GM19438 (cell line): Measurements from ENCODE around the gene ZFAND3.
"Not testable (repeated sequence)": the region's sequence is repeated elsewhere in the genome, so short reads cannot be mapped to it uniquely, and the experiment has no call there.

Experiments used
- ATAC-seq: cut with Tn5 transposase; IDR thresholded peaks from one replicate; pipeline ENCODE4 v1.9.1; 2021; ENCODE audit warnings: low read depth; ENCODE audit not compliant: unreplicated experiment

ZFAND3 gene

GRCh38 chr6:37862430-37862829, 42.9 kb downstream of the ZFAND3 start:
- no peak for ATAC-seq

GRCh38 chr6:37862992-37863391, 43.5 kb downstream of the ZFAND3 start:
- no peak for ATAC-seq

GRCh38 chr6:37864250-37864649, 44.7 kb downstream of the ZFAND3 start:
- ATAC-seq, result no peak

- no peak for ATAC-seq
Observed at GRCh38 chr6:37865504-37865903, 46.0 kb downstream of the ZFAND3 start.

GRCh38 chr6:37866590-37867507, 47.3 kb downstream of the ZFAND3 start:
- ATAC-seq, result no peak

GRCh38 chr6:37867756-37868446, 48.4 kb downstream of the ZFAND3 start:
- ATAC-seq, result no peak

GRCh38 chr6:37868447-37868825, 48.9 kb downstream of the ZFAND3 start:
- no peak for ATAC-seq

- ATAC-seq, result no peak
Observed at GRCh38 chr6:37871616-37872372, 52.3 kb downstream of the ZFAND3 start.

GRCh38 chr6:37872373-37872745, 52.8 kb downstream of the ZFAND3 start:
- ATAC-seq, result no peak

GRCh38 chr6:37874726-37875125, 55.2 kb downstream of the ZFAND3 start:
- ATAC-seq, result no peak

- ATAC-seq, result no peak
Observed at GRCh38 chr6:37875561-37876309, 56.2 kb downstream of the ZFAND3 start.

GRCh38 chr6:37876843-37877242, 57.3 kb downstream of the ZFAND3 start:
- no peak for ATAC-seq

GRCh38 chr6:37877373-37878149, 58.0 kb downstream of the ZFAND3 start:
- ATAC-seq, result no peak

GRCh38 chr6:37878150-37878710, 58.7 kb downstream of the ZFAND3 start:
- no peak for ATAC-seq

GRCh38 chr6:37880602-37881001, 61.1 kb downstream of the ZFAND3 start:
- not testable (repeated sequence) for ATAC-seq

- ATAC-seq, result no peak
Observed at GRCh38 chr6:37882292-37882691, 62.8 kb downstream of the ZFAND3 start.

GRCh38 chr6:37882724-37883413, 63.3 kb downstream of the ZFAND3 start:
- no peak for ATAC-seq

GRCh38 chr6:37884548-37884947, 65.0 kb downstream of the ZFAND3 start:
- ATAC-seq, result no peak

- ATAC-seq, result no peak
Observed at GRCh38 chr6:37889051-37889450, 69.5 kb downstream of the ZFAND3 start.
